ENCODE data around the gene CHCHD6. TPM values are rescaled to one million over a fixed set of nuclear protein-coding genes. Genes with fewer than 3 reads are reported as not detected.

Gene CHCHD6
- total RNA-seq, 4 donors from 2014 or later = 2.4 to 44.6 (median 5.1) TPM

DNA sequence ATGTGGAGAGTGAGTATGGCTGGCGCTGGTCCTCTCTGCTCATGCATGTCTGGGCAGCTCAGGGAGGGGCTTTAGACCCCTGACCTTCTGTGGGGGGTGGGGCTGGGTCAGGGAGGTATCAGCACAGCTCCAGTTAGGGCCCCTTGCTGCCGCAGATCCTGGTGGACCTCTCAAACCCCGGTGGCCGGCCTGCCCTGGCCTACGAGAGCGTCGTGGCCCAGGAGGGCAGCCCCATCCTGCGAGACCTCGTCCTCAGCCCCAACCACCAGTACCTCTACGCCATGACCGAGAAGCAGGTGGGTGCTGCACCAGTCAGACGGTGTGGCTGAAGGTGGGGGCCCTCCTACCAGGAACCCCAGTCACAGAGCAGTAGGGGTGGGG is 299.1 kb downstream of the CHCHD6 start:
- H3K27me3 ChIP-seq = no peaks in the 10 kb centered on the region
- H3K9me3 ChIP-seq = no peaks in the 10 kb centered on the region
- no peak overlapping the region for H3K4me3 ChIP-seq
- no peaks in the 10 kb centered on the region for H3K36me3 ChIP-seq
- TF ChIP-seq, protein P1, sequence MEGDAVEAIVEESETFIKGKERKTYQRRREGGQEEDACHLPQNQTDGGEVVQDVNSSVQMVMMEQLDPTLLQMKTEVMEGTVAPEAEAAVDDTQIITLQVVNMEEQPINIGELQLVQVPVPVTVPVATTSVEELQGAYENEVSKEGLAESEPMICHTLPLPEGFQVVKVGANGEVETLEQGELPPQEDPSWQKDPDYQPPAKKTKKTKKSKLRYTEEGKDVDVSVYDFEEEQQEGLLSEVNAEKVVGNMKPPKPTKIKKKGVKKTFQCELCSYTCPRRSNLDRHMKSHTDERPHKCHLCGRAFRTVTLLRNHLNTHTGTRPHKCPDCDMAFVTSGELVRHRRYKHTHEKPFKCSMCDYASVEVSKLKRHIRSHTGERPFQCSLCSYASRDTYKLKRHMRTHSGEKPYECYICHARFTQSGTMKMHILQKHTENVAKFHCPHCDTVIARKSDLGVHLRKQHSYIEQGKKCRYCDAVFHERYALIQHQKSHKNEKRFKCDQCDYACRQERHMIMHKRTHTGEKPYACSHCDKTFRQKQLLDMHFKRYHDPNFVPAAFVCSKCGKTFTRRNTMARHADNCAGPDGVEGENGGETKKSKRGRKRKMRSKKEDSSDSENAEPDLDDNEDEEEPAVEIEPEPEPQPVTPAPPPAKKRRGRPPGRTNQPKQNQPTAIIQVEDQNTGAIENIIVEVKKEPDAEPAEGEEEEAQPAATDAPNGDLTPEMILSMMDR (IDR thresholded peaks at IDR 0.05) = no peak
- TF ChIP-seq POLR2A (IDR thresholded peaks at IDR 0.05) = no peak
- H3K4me1 ChIP-seq = peaks cover 0 to 32% (median 0%) of the 10 kb centered on the region in 4 donors
- no peak overlapping the region for H3K27ac ChIP-seq
- DNase-seq = no peak

DNA sequence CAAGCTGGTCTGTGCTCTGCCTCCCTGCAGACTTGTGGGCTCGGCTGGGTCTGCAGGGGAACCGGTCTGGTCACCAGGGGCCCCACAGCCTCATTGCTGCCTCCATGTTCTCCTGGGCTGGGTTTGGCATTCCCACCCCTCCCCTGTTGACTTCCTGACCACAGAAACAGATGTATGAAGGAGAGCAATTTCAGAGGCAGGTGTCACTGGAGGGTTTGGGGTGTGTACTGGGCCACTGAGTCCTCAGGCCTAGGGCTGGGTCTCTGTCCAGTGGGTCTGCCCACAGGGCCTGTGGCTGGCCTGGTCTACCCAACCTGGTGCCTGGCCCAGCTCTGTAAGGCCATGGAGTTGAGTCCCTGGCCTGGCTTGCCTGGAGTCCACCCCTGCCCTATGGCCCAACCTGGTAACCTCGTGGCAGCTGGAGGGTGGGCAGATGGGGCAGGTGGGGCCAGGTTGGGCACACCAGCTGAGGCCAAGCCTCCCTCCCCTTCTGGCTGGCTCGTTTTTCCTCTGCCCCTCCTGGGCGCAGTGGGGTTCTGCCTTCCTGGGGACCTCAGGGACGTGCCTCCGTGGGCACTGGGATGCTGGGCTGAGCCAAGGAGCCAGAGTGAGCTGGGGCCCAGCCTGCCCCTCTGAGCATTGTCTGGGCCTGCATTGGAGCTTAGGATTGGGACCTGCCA is 299.7 kb downstream of the CHCHD6 start:
- peaks cover 0 to 29% (median 0%) of the 10 kb centered on the region in 4 donors for H3K4me1 ChIP-seq
- no peaks in the 10 kb centered on the region for H3K9me3 ChIP-seq
- H3K4me3 ChIP-seq = no peak overlapping the region
- H3K27me3 ChIP-seq = no peaks in the 10 kb centered on the region
- no peaks in the 10 kb centered on the region for H3K36me3 ChIP-seq
- no peak overlapping the region for H3K27ac ChIP-seq
- TF ChIP-seq, protein P1 (IDR thresholded peaks at IDR 0.05) = no peak
- no peak for TF ChIP-seq POLR2A (IDR thresholded peaks at IDR 0.05)
- DNase-seq = no peak

DNA sequence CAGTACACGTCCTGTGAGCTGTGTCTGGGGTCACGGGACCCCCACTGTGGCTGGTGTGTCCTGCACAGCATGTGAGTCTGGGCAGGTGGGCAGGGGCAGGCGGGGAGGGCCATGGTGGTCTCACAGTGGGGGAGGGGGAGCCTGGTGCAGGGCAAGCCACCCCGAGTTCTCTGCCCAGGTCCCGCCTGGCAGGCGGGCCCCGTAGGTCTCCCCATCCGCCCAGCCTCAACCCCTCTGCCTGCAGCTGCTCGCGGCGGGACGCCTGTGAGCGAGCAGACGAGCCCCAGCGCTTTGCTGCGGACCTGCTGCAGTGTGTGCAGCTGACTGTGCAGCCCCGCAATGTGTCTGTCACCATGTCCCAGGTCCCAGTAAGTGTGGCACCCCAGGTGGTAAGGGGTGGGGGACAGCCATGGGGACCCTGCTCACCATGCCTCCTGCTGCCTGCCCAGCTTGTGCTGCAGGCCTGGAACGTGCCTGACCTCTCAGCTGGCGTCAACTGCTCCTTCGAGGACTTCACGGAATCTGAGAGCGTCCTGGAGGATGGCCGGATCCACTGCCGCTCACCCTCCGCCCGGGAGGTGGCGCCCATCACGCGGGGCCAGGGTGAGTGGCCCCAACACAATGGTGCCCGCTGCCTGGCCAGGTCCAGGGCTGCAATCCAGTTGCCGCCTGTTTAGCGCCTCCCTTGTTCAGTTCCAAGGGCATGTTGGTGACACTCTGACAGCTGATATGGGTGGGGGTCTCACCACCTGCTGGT is 300.8 kb downstream of the CHCHD6 start:
- no peaks in the 10 kb centered on the region for H3K36me3 ChIP-seq
- DNase-seq = no peak
- H3K27ac ChIP-seq = no peak overlapping the region
- no peaks in the 10 kb centered on the region for H3K27me3 ChIP-seq
- H3K4me3 ChIP-seq = no peak overlapping the region
- no peak for TF ChIP-seq POLR2A (IDR thresholded peaks at IDR 0.05)
- no peaks in the 10 kb centered on the region for H3K9me3 ChIP-seq
- peaks cover 0 to 19% (median 0%) of the 10 kb centered on the region in 4 donors for H3K4me1 ChIP-seq

DNA sequence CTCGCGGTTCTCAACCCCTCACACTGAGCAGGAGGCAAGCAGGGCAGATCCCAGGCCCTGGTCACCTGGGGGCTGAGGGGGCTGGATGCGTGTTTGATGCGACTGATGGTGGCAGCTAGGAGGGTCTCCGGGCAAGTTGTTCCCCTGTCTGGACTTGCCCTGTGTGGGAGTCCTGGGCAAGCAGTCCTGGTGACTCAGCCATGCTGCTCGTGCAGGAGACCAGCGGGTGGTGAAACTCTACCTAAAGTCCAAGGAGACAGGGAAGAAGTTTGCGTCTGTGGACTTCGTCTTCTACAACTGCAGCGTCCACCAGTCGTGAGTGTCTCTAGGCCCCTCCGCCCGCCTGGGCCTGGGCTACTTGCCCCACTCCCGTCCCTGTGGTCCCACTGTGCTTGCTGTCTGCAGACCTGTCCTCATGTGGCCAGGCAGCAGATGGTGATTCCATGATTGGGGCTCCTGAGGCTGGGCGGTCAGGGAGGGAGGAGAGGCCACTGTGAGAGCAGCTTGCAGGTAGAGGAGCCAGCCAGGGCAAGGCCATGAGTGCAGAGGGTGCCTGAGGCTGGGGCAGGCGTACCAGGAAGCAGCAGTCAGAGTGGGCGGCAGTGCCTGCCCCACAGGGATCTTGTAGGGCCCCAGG is 301.9 kb downstream of the CHCHD6 start:
- Histone ChIP-seq H3K27ac (no peak overlapping the region), H3K4me3 (no peak overlapping the region), H3K36me3 (no peaks in the 10 kb centered on the region), H3K4me1 (peaks cover 0 to 19% (median 0%) of the 10 kb centered on the region in 4 donors), H3K9me3 (no peaks in the 10 kb centered on the region), H3K27me3 (no peaks in the 10 kb centered on the region)
- no peak for TF ChIP-seq POLR2A (IDR thresholded peaks at IDR 0.05)
- TF ChIP-seq, protein P1 (IDR thresholded peaks at IDR 0.05) = no peak
- no peak for DNase-seq

DNA sequence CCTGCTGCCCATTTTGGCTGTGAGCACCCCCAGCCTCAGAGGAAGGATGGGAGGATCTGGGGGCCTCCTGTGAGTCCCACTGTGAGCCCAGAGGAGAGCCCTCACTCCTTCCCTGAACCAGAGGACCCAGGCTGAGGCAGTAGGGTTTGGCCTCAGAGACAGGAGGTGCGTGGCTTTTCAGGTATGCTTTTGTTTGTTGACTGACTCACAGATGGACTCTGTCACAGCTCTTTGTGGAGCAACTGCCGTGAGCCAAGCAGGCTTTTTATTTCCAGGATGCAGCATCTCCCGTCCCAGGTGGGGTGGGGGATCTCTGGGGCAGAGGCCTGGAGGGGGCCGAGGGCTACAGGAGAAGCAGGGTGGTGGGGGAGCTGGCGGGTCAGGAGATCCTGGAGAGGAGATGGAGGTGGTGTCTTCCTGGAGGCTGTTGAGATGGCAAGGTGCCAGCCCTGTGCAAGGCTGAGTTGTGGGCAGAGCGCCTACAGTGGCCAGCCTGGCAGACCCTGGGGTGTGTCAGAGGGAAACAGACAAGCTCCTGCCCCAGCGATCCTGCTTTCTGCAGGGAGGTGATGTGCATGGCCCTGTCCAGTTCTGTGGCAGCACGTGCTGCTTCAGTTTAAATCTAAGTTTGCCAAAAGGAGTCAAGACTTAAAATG is 302.9 kb downstream of the CHCHD6 start:
- Histone ChIP-seq H3K27ac (no peak overlapping the region), H3K27me3 (no peaks in the 10 kb centered on the region), H3K4me3 (no peak overlapping the region), H3K9me3 (no peaks in the 10 kb centered on the region), H3K36me3 (peaks cover 0 to 1% (median 0%) of the 10 kb centered on the region in 3 donors), H3K4me1 (peaks cover 0 to 11% (median 0%) of the 10 kb centered on the region in 4 donors)
- TF ChIP-seq POLR2A (IDR thresholded peaks at IDR 0.05) = no peak
- TF ChIP-seq, protein P1 (IDR thresholded peaks at IDR 0.05) = no peak
- DNase-seq = no peak
